Activated gamma-delta T cell treated with Interleukin-2 at 50 U/mL for 16 hours (primary cell): Measurements from ENCODE around the gene PDK1.

Experiments
- DNase-seq: peaks from one replicate; pipeline ENCODE4 v3.0.0-alpha.2; 2020

Gene PDK1

DNA sequence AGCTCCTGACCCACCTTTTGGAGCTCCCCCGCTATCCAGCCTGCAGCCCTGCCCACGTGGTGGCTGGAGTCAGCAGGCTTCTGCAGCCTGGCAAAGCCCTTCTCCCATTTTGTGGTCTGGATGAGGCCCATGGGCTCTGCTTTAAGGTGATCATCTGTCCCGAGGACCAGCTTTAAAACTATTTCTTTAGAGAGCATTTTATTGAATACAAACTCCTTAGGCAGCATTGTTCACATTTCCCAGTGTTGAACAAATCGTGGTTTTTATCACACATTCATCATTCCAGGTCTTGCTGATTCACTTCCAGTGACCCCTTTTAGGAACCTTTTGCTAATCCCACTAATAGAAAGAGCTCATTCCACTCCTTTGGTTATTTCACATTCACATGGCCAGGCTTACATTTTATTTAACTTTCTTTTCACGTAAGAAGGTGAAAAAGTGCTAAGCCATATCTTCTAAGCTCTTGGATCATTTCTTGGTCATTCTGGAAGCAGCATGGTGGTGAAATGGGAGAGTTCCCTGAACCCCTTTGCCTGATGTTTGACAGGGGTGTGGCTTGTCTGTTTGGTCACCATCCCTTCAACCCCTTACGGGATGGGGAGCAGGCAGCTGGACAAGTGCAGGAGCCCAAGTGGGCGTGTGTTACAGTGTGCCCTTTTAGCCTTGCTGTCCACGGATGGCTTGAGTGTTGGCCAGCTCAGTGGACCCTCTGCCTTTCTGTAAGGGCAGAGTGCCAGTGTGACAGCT is 99.4 kb downstream of the PDK1 start:
- no peak for DNase-seq

- no peak for DNase-seq
Measured at GRCh38 chr2:172655838-172656573, 100.1 kb downstream of the PDK1 start.
